Measurements from ENCODE around the gene ELL2.

The ELL2 gene

GRCh38 chr5:96006291-96006690 lies 44.6 kb upstream of the ELL2 start:
- Histone ChIP-seq H3K14ac (ENCODE audit: low read length) (no peak overlapping the region), H3K4me3 (ENCODE audit: low read length in 2 of 2) (no peak overlapping the region), H2BK5ac (ENCODE audit: low read length) (no peak overlapping the region), H3K4me2 (ENCODE audit: insufficient read depth, low read length, poor library complexity, severe bottlenecking) (no peak overlapping the region), H3K9ac (ENCODE audit: low read depth, low read length, poor library complexity) (no peak overlapping the region), H3K4me1 (ENCODE audit: control insufficient read depth in 2 of 2, insufficient read depth in 1 of 2, low read depth in 1 of 2, low read length in 2 of 2) (peaks cover 0 to 1% of the 10 kb centered on the region in 2 donors), H4K8ac (ENCODE audit: low read depth, low read length) (no peak overlapping the region), H2AK5ac (ENCODE audit: low read depth, low read length) (no peak overlapping the region), H3K27me3 (ENCODE audit: control insufficient read depth in 3 of 3, insufficient read depth in 3 of 3, low read depth in 1 of 3, low read length in 3 of 3) (peaks cover 0 to 2% (median 0%) of the 10 kb centered on the region in 3 experiments), H3K9me3 (replicated peaks in 1 of 2; ENCODE audit: control insufficient read depth in 2 of 2, insufficient read depth in 1 of 2, low read depth in 1 of 2, low read length in 2 of 2) (no peaks in the 10 kb centered on the region), H3K36me3 (replicated peaks in 1 of 2; ENCODE audit: control insufficient read depth in 2 of 2, insufficient read depth in 2 of 2, low read length in 2 of 2) (no peaks in the 10 kb centered on the region), H3K18ac (ENCODE audit: low read length) (no peak overlapping the region), H2BK120ac (ENCODE audit: low read depth, low read length) (no peak overlapping the region), H3K23ac (ENCODE audit: low read depth, low read length, poor library complexity) (no peak overlapping the region), H2AFZ (ENCODE audit: low read length) (no peak overlapping the region), H4K91ac (ENCODE audit: low read depth, low read length, poor library complexity) (no peak overlapping the region), H3K27ac (replicated peaks; ENCODE audit: low read length) (no peak overlapping the region), H2BK15ac (ENCODE audit: low read length) (no peak overlapping the region), H3K4ac (ENCODE audit: low read length) (no peak overlapping the region), H2BK12ac (ENCODE audit: low read length) (no peak overlapping the region), H3K79me1 (ENCODE audit: low read depth, low read length) (no peaks in the 10 kb centered on the region)
- no CpG with 5 or more reads among the region's 3 CpGs for WGBS, 2 donors (ENCODE audit: extremely low coverage in 2 of 2, insufficient read length in 2 of 2, insufficient replicate concordance in 1 of 2)
- DNase-seq (ENCODE audit: low spot score): no peak

GRCh38 chr5:96004754-96005153 lies 43.1 kb upstream of the ELL2 start:
- Histone ChIP-seq H2BK15ac (ENCODE audit: low read length) (no peak overlapping the region), H3K9ac (ENCODE audit: low read depth, low read length, poor library complexity) (no peak overlapping the region), H3K4me1 (ENCODE audit: control insufficient read depth in 2 of 2, insufficient read depth in 1 of 2, low read depth in 1 of 2, low read length in 2 of 2) (peaks cover 0 to 2% of the 10 kb centered on the region in 2 donors), H3K36me3 (replicated peaks in 1 of 2; ENCODE audit: control insufficient read depth in 2 of 2, insufficient read depth in 2 of 2, low read length in 2 of 2) (no peaks in the 10 kb centered on the region), H3K27ac (replicated peaks; ENCODE audit: low read length) (no peak overlapping the region), H3K79me1 (ENCODE audit: low read depth, low read length) (no peaks in the 10 kb centered on the region), H3K4me2 (ENCODE audit: insufficient read depth, low read length, poor library complexity, severe bottlenecking) (no peak overlapping the region), H3K27me3 (ENCODE audit: control insufficient read depth in 3 of 3, insufficient read depth in 3 of 3, low read depth in 1 of 3, low read length in 3 of 3) (peaks cover 0 to 2% (median 0%) of the 10 kb centered on the region in 3 experiments), H3K23ac (ENCODE audit: low read depth, low read length, poor library complexity) (no peak overlapping the region), H2AK5ac (ENCODE audit: low read depth, low read length) (no peak overlapping the region), H3K18ac (ENCODE audit: low read length) (no peak overlapping the region), H2BK12ac (ENCODE audit: low read length) (no peak overlapping the region), H2BK5ac (ENCODE audit: low read length) (no peak overlapping the region), H2BK120ac (ENCODE audit: low read depth, low read length) (no peak overlapping the region), H3K4me3 (ENCODE audit: low read length in 2 of 2) (no peak overlapping the region), H4K91ac (ENCODE audit: low read depth, low read length, poor library complexity) (no peak overlapping the region), H3K14ac (ENCODE audit: low read length) (no peak overlapping the region), H4K8ac (ENCODE audit: low read depth, low read length) (no peak overlapping the region), H3K9me3 (replicated peaks in 1 of 2; ENCODE audit: control insufficient read depth in 2 of 2, insufficient read depth in 1 of 2, low read depth in 1 of 2, low read length in 2 of 2) (no peaks in the 10 kb centered on the region), H2AFZ (ENCODE audit: low read length) (no peak overlapping the region), H3K4ac (ENCODE audit: low read length) (no peak overlapping the region)
- WGBS, 2 donors (ENCODE audit: extremely low coverage in 2 of 2, insufficient read length in 2 of 2, insufficient replicate concordance in 1 of 2): no CpG with 5 or more reads among the region's 1 CpG
- no peak for DNase-seq (ENCODE audit: low spot score)

GRCh38 chr5:96004087-96004486 lies 42.4 kb upstream of the ELL2 start:
- H2AFZ ChIP-seq (ENCODE audit: low read length): no peak overlapping the region
- peaks cover 0 to 2% (median 0%) of the 10 kb centered on the region in 3 experiments for H3K27me3 ChIP-seq (ENCODE audit: control insufficient read depth in 3 of 3, insufficient read depth in 3 of 3, low read depth in 1 of 3, low read length in 3 of 3)
- H3K14ac ChIP-seq (ENCODE audit: low read length): no peak overlapping the region
- no peak overlapping the region for H3K4me3 ChIP-seq (ENCODE audit: low read length in 2 of 2)
- no peak overlapping the region for H4K8ac ChIP-seq (ENCODE audit: low read depth, low read length)
- no peak overlapping the region for H3K23ac ChIP-seq (ENCODE audit: low read depth, low read length, poor library complexity)
- H3K18ac ChIP-seq (ENCODE audit: low read length): no peak overlapping the region
- no peaks in the 10 kb centered on the region for H3K79me1 ChIP-seq (ENCODE audit: low read depth, low read length)
- no peak overlapping the region for H2BK15ac ChIP-seq (ENCODE audit: low read length)
- no peak overlapping the region for H2AK5ac ChIP-seq (ENCODE audit: low read depth, low read length)
- H4K91ac ChIP-seq (ENCODE audit: low read depth, low read length, poor library complexity): no peak overlapping the region
- peaks cover 0 to 2% of the 10 kb centered on the region in 2 donors for H3K4me1 ChIP-seq (ENCODE audit: control insufficient read depth in 2 of 2, insufficient read depth in 1 of 2, low read depth in 1 of 2, low read length in 2 of 2)
- H3K4me2 ChIP-seq (ENCODE audit: insufficient read depth, low read length, poor library complexity, severe bottlenecking): no peak overlapping the region
- no peak overlapping the region for H2BK120ac ChIP-seq (ENCODE audit: low read depth, low read length)
- no peak overlapping the region for H2BK5ac ChIP-seq (ENCODE audit: low read length)
- H3K27ac ChIP-seq (replicated peaks; ENCODE audit: low read length): no peak overlapping the region
- no peak for DNase-seq (ENCODE audit: low spot score)
- H3K9ac ChIP-seq (ENCODE audit: low read depth, low read length, poor library complexity): no peak overlapping the region
- no peaks in the 10 kb centered on the region for H3K36me3 ChIP-seq (replicated peaks in 1 of 2; ENCODE audit: control insufficient read depth in 2 of 2, insufficient read depth in 2 of 2, low read length in 2 of 2)
- no peak overlapping the region for H3K4ac ChIP-seq (ENCODE audit: low read length)
- H2BK12ac ChIP-seq (ENCODE audit: low read length): no peak overlapping the region
- no peaks in the 10 kb centered on the region for H3K9me3 ChIP-seq (replicated peaks in 1 of 2; ENCODE audit: control insufficient read depth in 2 of 2, insufficient read depth in 1 of 2, low read depth in 1 of 2, low read length in 2 of 2)

- H3K4me3 ChIP-seq (ENCODE audit: low read length in 2 of 2): no peak overlapping the region
- no peaks in the 10 kb centered on the region for H3K36me3 ChIP-seq (replicated peaks in 1 of 2; ENCODE audit: control insufficient read depth in 2 of 2, insufficient read depth in 2 of 2, low read length in 2 of 2)
- H3K23ac ChIP-seq (ENCODE audit: low read depth, low read length, poor library complexity): no peak overlapping the region
Observed at GRCh38 chr5:96001262-96001661, 39.6 kb upstream of the ELL2 start.

More at GRCh38 chr5:96001262-96001661, 39.6 kb upstream of the ELL2 start:
- Histone ChIP-seq H4K91ac (ENCODE audit: low read depth, low read length, poor library complexity) (no peak overlapping the region), H2BK15ac (ENCODE audit: low read length) (no peak overlapping the region), H3K27ac (replicated peaks; ENCODE audit: low read length) (no peak overlapping the region), H2AK5ac (ENCODE audit: low read depth, low read length) (no peak overlapping the region), H3K9ac (ENCODE audit: low read depth, low read length, poor library complexity) (no peak overlapping the region), H2BK120ac (ENCODE audit: low read depth, low read length) (no peak overlapping the region), H3K9me3 (replicated peaks in 1 of 2; ENCODE audit: control insufficient read depth in 2 of 2, insufficient read depth in 1 of 2, low read depth in 1 of 2, low read length in 2 of 2) (no peaks in the 10 kb centered on the region), H3K18ac (ENCODE audit: low read length) (no peak overlapping the region), H2BK12ac (ENCODE audit: low read length) (no peak overlapping the region), H2AFZ (ENCODE audit: low read length) (no peak overlapping the region), H2BK5ac (ENCODE audit: low read length) (no peak overlapping the region), H3K14ac (ENCODE audit: low read length) (no peak overlapping the region), H3K79me1 (ENCODE audit: low read depth, low read length) (no peaks in the 10 kb centered on the region), H4K8ac (ENCODE audit: low read depth, low read length) (no peak overlapping the region), H3K4ac (ENCODE audit: low read length) (no peak overlapping the region), H3K4me1 (ENCODE audit: control insufficient read depth in 2 of 2, insufficient read depth in 1 of 2, low read depth in 1 of 2, low read length in 2 of 2) (peaks cover 0 to 2% of the 10 kb centered on the region in 2 donors), H3K27me3 (ENCODE audit: control insufficient read depth in 3 of 3, insufficient read depth in 3 of 3, low read depth in 1 of 3, low read length in 3 of 3) (no peaks in the 10 kb centered on the region), H3K4me2 (ENCODE audit: insufficient read depth, low read length, poor library complexity, severe bottlenecking) (no peak overlapping the region)
- DNase-seq (ENCODE audit: low spot score): no peak
